ENCODE data around the gene NLRP6. TPM values are rescaled to one million over a fixed set of nuclear protein-coding genes. Genes with fewer than 3 reads are reported as not detected.
"Not testable (repeated sequence)": the region's sequence is repeated elsewhere in the genome, so short reads cannot be mapped to it uniquely, and the experiment has no call there.

Gene NLRP6
- total RNA-seq, 4 donors from 2014 or later: 0.15 to 1.3 (median 0.64) TPM

GRCh38 chr11:316891-317301 lies 38.7 kb downstream of the NLRP6 start:
- Histone ChIP-seq H3K27me3 (no peaks in the 10 kb centered on the region), H3K9me3 (no peaks in the 10 kb centered on the region), H3K4me3 (peak overlapping the region; percentile 53), H3K36me3 (no peaks in the 10 kb centered on the region), H3K4me1 (peaks cover 44% of the 10 kb centered on the region), H3K27ac (peak overlapping the region; percentile 65)
- 65% methylated on average over 7 of the region's 7 CpGs for WGBS
- TF ChIP-seq EP300 (IDR thresholded peaks at IDR 0.05) (no peak), POLR2A (IDR thresholded peaks at IDR 0.05) (no peak), POLR2AphosphoS5 (IDR thresholded peaks at IDR 0.05) (no peak)
- TF ChIP-seq, protein P1, sequence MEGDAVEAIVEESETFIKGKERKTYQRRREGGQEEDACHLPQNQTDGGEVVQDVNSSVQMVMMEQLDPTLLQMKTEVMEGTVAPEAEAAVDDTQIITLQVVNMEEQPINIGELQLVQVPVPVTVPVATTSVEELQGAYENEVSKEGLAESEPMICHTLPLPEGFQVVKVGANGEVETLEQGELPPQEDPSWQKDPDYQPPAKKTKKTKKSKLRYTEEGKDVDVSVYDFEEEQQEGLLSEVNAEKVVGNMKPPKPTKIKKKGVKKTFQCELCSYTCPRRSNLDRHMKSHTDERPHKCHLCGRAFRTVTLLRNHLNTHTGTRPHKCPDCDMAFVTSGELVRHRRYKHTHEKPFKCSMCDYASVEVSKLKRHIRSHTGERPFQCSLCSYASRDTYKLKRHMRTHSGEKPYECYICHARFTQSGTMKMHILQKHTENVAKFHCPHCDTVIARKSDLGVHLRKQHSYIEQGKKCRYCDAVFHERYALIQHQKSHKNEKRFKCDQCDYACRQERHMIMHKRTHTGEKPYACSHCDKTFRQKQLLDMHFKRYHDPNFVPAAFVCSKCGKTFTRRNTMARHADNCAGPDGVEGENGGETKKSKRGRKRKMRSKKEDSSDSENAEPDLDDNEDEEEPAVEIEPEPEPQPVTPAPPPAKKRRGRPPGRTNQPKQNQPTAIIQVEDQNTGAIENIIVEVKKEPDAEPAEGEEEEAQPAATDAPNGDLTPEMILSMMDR (IDR thresholded peaks at IDR 0.05): no peak
- no peak for DNase-seq (ENCODE audit: low spot score in 2 of 2)

- 50% methylated on average over 6 of the region's 30 CpGs for WGBS
- peak overlapping the region; percentile 31 for H3K4me3 ChIP-seq
Observed at GRCh38 chr11:317668-318404, 39.6 kb downstream of the NLRP6 start.

GRCh38 chr11:318405-319120 lies 40.4 kb downstream of the NLRP6 start:
- Histone ChIP-seq H3K27ac (peak overlapping the region; percentile 93), H3K4me1 (peaks cover 33% of the 10 kb centered on the region), H3K4me3 (peak overlapping the region; percentile 74)
- WGBS: no CpG with 5 or more reads among the region's 79 CpGs
- H3K9me3 ChIP-seq, H3K36me3 ChIP-seq, H3K27me3 ChIP-seq: not testable (repeated sequence)
- DNase-seq (ENCODE audit: low spot score in 2 of 2): peak in 1 of 2 donors; percentile 66

More at GRCh38 chr11:317668-318404, 39.6 kb downstream of the NLRP6 start:
- peak in 1 of 2 donors; percentile 46 for DNase-seq (ENCODE audit: low spot score in 2 of 2)
- H3K27me3 ChIP-seq, H3K36me3 ChIP-seq, H3K9me3 ChIP-seq: not testable (repeated sequence)
- Histone ChIP-seq H3K27ac (peak overlapping the region; percentile 1), H3K4me1 (peaks cover 40% of the 10 kb centered on the region)

- WGBS: 3% methylated on average over 10 of the region's 29 CpGs
- not testable (repeated sequence) for H3K9me3 ChIP-seq, H3K27me3 ChIP-seq, H3K36me3 ChIP-seq
- peak in 1 of 2 donors; percentile 67 for DNase-seq (ENCODE audit: low spot score in 2 of 2)
- Histone ChIP-seq H3K27ac (peak overlapping the region; percentile 93), H3K4me3 (peak overlapping the region; percentile 74), H3K4me1 (peaks cover 33% of the 10 kb centered on the region)
Observed at GRCh38 chr11:319121-319887, 41.1 kb downstream of the NLRP6 start.

DNA sequence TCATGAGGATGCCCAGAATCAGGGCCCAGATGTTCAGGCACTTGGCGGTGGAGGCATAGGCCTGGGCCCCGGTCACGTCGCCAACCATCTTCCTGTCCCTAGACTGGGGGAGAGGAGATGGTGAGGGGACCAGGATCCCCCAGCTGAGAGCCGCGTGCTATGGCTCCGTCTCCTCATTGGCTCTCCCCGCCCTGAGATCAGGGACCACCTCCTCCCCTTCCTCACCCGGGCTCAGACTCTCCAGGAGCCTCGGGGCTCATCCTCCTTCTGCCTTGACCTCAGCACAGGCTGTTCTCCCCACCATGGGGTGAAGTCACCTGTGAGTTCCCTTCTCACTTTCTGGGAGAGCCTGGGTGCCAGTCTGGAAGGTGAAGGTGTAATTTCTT lies 41.7 kb downstream of the NLRP6 start:
- peak overlapping the region; percentile 74 for H3K4me3 ChIP-seq
- H3K27ac ChIP-seq: peak overlapping the region; percentile 93
- not testable (repeated sequence) for H3K9me3 ChIP-seq; DNase-seq (ENCODE audit: low spot score in 2 of 2); H3K27me3 ChIP-seq; H3K36me3 ChIP-seq
- WGBS: 20% methylated on average over 1 of the region's 10 CpGs
- H3K4me1 ChIP-seq: peaks cover 36% of the 10 kb centered on the region

GRCh38 chr11:324156-324555 lies 45.9 kb downstream of the NLRP6 start:
- Histone ChIP-seq H3K9me3 (no peaks in the 10 kb centered on the region), H3K4me3 (no peak overlapping the region), H3K27ac (peak overlapping the region; percentile 69), H3K4me1 (peaks cover 44% of the 10 kb centered on the region), H3K36me3 (no peaks in the 10 kb centered on the region), H3K27me3 (no peaks in the 10 kb centered on the region)
- TF ChIP-seq, protein P1 (IDR thresholded peaks at IDR 0.05): no peak
- no peak for TF ChIP-seq POLR2AphosphoS5 (IDR thresholded peaks at IDR 0.05)
- no peak for TF ChIP-seq EP300 (IDR thresholded peaks at IDR 0.05)
- TF ChIP-seq POLR2A (IDR thresholded peaks at IDR 0.05): no peak
- 67% methylated on average over 11 of the region's 11 CpGs for WGBS
- DNase-seq (ENCODE audit: low spot score in 2 of 2): no peak

GRCh38 chr11:324593-325517 lies 46.6 kb downstream of the NLRP6 start:
- H3K27ac ChIP-seq: peak overlapping the region; percentile 90
- WGBS: 61% methylated on average over 27 of the region's 34 CpGs
- DNase-seq (ENCODE audit: low spot score in 2 of 2); H3K27me3 ChIP-seq; H3K36me3 ChIP-seq; H3K9me3 ChIP-seq: not testable (repeated sequence)
- peaks cover 40% of the 10 kb centered on the region for H3K4me1 ChIP-seq
- H3K4me3 ChIP-seq: peak overlapping the region; percentile 1

All from suprapubic skin (tissue), 4 donors.